GM19025 (cell line): Measurements from ENCODE around the gene ANKS3.

Experiments used
- ATAC-seq: cut with Tn5 transposase; IDR thresholded peaks from one replicate; pipeline ENCODE4 v1.9.1; 2021; ENCODE audit warnings: mild to moderate bottlenecking, low read depth, moderate library complexity; ENCODE audit not compliant: unreplicated experiment

ANKS3 gene

DNA sequence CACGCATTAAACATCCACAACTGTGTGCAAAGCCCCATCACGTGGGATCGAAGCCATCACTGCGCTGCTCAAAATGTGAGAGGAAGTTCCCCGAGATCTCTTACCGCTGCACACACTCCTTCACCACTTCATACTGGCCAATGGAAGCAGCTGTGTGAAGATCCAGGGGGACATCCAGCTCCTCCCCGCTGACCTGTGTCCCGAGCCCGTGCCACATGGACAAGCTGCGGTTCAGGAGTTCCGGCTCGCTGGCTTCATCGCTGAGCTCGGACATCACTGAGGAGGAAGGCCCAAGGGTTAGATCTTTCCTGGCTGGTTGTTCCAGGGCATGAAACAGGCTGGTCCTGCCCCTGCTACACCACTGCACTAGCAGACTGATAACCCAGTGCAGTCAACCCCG lies 4.2 kb downstream of the ANKS3 start:
- no peak for ATAC-seq

DNA sequence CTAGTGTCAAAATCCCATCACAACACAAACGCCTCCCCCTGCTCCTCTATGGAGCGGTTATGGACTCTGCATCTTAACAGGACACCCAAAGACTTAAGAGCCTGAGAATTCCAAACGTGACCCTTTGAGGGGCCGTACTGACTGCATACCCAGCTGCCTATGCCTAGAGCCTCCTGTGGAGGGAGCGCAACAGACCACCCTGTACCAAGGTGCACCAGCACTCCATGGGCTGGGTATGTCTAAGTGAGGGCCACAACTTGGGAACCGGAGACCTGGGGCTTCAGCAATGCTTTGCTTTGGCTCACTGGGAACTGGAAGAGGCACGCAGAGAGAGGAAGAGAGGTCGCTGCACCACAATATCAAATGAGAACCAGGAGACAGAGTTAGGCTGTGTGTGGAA lies 5.4 kb downstream of the ANKS3 start:
- ATAC-seq = no peak

DNA sequence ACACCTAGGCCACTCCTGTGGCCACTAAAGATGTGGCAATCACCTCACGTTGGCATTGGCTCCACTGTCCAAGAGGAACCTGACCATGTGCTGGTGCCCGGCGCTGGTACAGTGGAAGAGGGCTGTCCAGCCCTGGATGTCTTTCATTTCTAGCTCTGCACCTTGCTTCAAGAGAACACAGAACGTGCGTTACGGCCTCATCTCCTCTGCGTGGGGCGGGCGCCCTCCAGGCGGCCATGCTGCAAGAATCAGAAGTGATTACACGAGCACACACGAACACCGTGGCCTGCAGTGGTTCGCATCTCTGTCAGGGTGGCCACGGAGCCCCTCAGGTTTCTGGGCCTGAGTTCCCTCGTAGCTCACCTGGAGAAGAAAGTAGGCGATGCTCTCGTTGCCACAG lies 7.5 kb downstream of the ANKS3 start:
- no peak for ATAC-seq

DNA sequence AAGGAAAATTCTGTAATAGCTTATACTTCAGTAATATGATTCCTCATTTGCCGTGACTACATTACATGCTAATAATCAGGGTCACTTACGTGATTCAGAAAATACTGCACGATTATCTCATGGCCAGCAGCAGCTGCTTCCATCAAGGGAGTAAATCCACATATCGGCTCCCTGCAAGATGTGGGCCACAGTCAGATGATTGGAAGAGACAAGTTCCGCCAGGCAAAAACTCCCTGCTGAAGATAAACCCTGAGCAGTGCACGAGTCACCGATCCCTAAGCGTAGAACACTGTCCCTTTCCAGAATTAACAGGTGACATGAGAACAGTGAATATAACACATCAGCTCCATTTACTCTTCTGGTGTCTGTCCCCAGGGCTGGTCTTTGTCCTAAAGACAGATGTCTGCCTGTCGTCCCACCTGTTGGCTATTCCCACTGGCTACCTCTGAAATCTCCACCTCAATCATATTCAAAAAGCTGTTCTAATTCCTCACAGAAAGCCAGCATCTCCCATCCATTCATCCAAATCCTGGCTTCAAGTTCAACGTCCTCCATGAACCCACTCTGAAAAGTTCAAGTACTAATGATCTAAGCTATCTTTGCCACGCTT lies 9.3 kb downstream of the ANKS3 start:
- no peak for ATAC-seq

DNA sequence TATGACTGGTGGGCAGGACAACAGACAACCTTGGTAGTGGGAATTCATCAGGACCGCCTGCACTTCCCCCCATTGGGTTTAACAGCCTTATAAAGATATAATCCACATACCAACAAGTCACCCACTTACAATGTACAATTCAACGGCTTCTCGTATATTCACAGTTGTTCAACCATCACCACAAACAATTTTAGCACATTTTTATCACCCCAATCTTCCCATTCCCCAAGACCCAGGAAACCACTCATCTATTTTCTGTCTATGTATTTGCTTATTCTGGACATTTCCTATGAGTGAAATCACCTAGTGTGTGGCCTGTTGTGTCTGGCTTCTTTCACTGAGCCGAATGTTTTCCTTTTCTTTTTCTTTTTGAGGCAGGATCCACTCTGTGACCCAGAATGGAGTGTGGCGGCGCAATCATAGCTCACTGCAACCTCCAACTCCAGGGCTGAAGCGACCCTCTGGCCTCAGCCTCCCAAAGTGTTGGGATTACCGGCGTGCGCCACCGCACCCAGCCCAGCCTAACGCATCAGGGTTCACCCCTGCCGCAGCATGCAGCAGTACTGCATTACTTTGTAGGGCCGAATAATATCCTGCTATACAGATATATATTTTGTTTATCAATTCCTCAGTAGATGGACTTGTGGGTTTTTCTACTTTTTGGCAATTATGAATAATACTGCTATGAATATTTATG lies 10.9 kb downstream of the ANKS3 start:
- ATAC-seq = no peak

DNA sequence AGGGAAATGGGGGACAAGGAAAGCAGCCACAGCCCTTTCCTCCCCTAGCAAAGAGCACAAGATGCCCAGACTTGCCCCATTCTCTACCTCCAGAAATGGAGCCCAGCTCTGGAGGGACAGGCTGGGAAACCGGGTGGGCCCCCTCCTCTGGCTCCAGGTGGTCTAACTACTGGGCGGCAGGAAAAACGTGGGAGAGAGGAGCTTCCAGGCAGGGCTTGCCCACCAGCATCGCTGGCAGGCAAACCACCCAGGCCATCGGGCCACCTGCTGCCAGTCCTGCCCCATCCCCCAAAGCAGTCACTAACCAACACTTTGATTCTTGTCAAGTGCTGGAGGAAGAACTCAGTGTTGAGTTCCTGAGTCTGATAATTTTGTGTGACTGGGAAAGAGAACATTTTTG lies 15.6 kb downstream of the ANKS3 start:
- ATAC-seq = no peak

DNA sequence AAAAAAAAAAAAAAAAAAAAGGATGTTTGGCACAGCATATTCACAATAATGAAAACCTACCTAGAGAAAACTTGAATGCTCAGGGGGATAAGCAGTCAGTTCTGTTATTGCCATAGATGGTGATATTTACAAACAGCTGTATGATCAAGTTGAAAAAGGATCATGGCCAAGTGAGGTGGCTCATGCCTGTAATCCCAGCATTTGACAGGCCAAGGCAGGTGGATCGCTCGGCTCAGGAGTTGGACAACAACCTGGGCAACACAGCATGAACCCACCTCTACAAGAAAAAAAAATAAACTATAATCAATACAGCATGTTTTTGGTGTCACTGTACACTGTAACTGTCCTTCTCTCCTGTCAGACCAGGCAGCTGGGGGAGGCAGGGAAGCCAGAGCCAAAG lies 19.1 kb downstream of the ANKS3 start:
- ATAC-seq = no peak

GRCh38 chr16:4713663-4714501 lies 20.2 kb downstream of the ANKS3 start:
- ATAC-seq = no peak

DNA sequence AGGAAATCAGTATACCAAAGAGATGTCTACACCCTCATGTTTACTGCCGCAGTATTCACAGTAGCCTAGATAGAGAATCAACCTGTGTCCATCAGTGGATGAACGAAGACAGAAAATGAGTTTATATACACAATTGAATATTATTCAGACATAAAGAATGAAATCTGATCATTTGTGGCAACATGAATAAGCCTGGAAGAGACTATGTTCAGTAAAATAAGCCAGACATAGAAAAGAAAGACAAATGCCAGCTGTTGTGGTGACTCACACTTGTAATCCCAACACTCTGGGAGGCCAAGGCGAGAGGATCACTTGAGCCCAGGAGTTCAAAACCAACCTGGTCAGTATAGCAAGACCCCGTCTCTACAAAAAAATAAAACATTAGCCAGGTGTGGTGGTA lies 24.6 kb downstream of the ANKS3 start:
- ATAC-seq = no peak

DNA sequence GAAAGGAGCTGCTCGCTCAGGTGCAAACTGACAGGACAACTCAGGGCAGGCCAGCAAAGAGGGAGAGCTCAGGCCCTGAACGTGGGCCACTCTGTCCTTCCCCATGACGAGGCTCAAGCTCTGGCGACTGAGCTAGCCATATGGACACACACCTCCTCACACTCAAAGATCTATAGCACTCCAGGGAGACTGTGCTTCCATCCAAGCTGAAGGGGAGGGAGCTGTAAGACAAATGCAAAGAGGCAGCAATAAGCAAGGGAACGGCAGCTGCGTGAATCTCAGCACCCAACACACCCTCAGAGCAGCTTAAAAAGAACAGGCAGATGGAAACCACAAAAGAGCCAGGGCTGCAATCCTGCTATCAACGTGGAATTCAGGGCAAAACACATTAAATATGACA lies 27.2 kb downstream of the ANKS3 start:
- no peak for ATAC-seq

- ATAC-seq = no peak
Observed at GRCh38 chr16:4704913-4705312, 29.2 kb downstream of the ANKS3 start.

- ATAC-seq = no peak
Observed at GRCh38 chr16:4704491-4704890, 29.6 kb downstream of the ANKS3 start.

- ATAC-seq = no peak
Observed at GRCh38 chr16:4703906-4704305, 30.2 kb downstream of the ANKS3 start.

DNA sequence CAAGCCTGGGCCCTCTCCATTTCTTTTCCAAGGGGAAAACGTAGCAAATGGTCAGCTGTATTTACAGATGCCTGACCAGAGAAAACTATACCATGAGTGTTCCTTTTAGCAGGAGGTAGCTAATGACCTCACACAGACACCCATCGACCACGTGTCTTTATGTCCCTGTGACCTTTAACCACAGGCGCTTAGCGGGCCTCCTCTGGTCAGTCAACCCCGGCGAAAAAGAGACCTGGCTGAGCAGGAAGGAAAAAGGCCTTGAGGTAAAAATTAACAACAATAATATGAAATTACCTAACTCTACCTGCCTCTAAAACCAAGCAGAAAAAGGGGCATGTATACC lies 31.6 kb downstream of the ANKS3 start:
- ATAC-seq = no peak

DNA sequence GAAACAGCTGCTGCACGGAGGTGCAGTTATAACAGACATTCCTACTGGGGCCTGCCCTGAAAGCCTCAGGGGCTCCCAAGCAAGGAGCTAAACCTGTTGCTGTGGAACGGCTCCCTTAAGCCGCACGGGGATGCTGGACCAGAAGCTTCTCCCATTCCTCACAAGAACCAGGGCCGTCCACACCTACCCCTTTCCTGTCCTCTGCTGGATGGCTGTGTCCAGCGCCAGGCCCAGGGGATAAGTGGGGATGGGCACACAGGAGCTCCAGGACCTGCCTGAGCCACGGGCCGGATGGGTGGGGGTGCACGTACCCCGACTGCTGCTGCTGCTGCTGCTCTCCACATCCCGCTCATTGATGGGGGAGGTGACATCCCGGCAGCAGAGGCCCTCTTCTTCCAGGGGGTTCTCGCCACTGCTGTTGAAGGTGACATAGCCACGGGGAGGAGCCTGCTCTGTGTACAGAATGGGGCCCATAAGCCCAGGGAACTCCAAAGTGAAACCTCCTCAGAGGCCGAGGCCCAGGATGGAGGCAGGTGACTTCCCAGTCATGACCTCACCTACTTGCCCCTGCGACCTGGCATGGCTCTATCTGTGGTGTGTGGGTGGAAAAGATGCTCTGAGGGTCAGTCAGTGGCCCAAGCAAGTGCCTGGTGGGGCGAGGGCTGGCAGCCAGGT lies 32.1 kb downstream of the ANKS3 start:
- no peak for ATAC-seq

- ATAC-seq = no peak
Observed at GRCh38 chr16:4700997-4701743, 32.9 kb downstream of the ANKS3 start.

- no peak for ATAC-seq
Observed at GRCh38 chr16:4700380-4700996, 33.6 kb downstream of the ANKS3 start.

DNA sequence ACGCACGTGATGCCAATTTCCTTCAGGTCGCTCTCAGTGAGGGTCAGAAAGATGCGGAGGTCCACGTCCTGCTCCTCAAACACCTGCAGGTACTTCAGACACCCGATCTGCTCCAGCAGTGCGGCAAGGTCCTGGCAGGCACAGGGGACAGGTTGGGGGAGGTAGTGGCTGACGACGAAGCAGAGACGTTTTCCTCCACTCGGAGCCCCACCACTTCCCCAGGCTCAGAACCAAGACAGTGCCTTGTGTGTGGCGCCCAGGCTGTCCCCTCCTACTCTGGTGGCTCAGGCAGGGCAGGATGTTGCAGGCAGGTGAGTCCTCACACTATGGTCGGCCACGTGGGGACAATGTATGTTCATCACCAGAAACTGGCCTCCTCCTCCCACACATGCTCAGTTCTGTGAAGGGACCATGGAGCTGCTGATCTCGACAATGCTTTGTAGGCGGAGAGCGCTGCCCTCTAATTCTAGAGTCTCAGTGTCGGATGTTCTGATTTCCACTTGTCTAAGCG lies 35.0 kb downstream of the ANKS3 start:
- ATAC-seq = no peak

- ATAC-seq = no peak
Observed at GRCh38 chr16:4698321-4699045, 35.6 kb downstream of the ANKS3 start.
